Hematopoietic multipotent progenitor cell treated with erythropoietin and hydrocortisone succinate and interleukin-3 and kit ligand, for 17 days (in vitro differentiated cells): ENCODE data around the gene MACO1.

Source experiments
- DNase-seq: peaks from one replicate; pipeline ENCODE4 v3.0.0-alpha.2; 2015; ENCODE audit warnings: low spot score

Gene MACO1

DNA sequence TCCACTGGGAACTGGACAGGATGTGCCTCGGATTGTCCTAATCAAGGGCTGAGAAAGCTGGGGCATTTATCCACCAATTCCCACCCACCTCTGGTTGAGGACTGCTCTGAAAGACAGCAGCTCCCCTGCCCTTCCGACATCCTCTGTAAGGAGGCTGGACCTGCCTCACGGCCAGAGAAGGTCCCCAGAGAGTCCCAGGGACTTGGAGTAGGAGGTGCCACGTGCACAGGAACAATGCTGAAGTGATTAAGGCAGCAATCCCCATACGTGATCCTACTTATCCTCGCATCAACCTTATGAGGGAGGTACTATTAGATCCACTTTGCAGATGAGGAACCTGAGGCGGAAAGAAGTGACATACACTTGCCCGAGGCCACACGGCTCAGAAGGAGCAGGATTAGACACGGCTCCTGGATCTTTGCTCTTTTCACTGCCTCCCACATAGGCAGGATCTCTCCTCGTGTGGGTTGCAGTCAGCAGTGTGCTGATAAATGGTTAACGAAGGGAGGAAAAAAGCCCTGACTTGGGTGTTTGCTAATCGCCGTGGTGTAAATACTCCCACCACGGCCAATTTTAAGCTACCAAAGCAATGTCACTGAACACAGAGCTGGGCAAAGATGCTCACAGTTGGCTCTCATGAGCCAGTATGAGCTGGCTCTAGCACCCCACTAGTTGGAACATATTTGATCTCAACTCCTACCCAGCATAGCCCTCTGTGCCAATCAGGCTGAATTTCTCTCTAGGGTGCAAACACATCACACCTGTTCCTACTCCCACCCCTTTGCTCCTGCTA lies 94.1 kb downstream of the MACO1 start:
- no peak for DNase-seq

- DNase-seq: no peak
Measured at GRCh38 chr1:25525361-25525688, 94.6 kb downstream of the MACO1 start.

DNA sequence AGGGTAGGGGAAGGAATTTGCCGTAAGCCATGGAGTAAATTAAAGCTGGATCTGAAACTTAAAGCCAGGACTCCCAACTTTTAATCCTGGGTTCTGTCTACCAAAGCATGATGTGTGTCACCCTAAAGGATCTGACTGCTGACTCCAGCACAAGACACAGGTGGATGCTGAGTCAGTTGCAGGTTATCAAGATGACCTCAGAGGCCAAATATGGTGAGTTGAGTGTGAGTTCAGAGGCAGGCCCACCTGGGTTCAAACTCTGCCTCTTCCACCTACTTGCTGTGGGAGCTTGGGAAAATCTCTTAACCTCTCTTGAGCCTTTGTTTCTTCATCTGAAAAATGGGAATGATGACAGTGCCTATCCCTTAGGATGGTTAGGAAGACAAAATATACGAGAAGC lies 96.1 kb downstream of the MACO1 start:
- no peak for DNase-seq

DNA sequence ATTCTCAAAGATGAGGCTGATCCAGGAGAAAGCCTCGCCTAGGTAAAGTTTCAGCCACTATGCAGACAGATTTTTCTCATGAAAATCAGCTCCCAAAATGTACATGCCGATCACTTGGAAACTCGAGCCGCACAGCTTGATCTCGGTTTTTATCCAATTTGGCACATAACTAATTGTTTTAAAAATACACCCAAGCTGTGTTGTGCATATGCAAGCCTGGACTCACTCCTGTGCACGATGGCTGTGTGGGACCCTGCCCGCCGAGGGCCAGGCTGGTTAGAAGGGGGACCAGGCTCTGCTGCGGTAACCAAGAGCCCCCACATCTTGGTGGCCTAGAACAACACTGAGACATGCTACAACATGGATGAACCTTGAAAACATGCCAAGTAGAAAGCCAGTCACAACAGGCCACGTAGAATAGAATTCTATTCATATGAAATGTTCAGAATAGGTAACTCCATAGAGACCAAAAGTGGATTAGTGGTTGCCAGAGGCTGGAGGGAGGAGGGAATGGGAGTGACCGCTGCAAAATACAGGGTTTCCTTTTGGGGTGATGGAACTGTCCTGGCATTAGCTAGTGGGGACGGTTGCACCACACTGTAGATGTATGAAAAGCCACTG lies 96.6 kb downstream of the MACO1 start:
- DNase-seq: no peak

- no peak for DNase-seq
Measured at GRCh38 chr1:25527946-25528595, 97.4 kb downstream of the MACO1 start.

GRCh38 chr1:25528881-25529517 lies 98.3 kb downstream of the MACO1 start:
- DNase-seq: no peak

DNA sequence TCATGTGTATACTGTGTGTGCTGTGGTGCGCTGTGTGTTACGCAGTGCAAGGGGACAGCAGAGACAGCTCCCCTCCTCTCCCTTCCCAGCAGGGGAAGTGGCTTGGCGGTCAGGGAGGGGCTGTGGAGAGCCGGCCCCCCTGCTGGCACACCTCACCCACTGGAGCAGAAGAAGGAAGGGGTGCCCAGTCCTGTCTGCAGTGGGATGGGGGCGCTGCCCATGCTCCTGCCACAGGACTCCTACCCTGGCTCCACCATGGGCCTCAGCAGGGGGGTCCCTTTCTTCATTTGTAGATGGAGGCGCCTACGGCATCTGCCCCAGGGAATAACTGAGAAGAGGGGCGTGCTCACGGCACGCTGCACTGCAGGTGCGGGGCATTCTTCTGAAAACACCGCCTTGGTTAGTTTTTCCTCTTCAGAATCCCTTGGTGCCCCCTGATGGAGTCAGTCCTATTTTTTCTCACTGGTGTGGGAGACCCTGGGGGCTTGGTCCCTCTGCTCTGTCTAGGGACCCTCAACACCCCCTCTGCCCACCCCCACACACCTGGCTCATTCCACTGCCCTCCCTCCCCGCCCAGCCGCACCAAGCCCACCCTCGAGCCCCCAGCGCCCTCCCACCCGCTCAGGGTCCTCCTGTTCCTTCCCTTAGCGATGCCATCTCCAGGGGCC lies 99.0 kb downstream of the MACO1 start:
- no peak for DNase-seq

DNA sequence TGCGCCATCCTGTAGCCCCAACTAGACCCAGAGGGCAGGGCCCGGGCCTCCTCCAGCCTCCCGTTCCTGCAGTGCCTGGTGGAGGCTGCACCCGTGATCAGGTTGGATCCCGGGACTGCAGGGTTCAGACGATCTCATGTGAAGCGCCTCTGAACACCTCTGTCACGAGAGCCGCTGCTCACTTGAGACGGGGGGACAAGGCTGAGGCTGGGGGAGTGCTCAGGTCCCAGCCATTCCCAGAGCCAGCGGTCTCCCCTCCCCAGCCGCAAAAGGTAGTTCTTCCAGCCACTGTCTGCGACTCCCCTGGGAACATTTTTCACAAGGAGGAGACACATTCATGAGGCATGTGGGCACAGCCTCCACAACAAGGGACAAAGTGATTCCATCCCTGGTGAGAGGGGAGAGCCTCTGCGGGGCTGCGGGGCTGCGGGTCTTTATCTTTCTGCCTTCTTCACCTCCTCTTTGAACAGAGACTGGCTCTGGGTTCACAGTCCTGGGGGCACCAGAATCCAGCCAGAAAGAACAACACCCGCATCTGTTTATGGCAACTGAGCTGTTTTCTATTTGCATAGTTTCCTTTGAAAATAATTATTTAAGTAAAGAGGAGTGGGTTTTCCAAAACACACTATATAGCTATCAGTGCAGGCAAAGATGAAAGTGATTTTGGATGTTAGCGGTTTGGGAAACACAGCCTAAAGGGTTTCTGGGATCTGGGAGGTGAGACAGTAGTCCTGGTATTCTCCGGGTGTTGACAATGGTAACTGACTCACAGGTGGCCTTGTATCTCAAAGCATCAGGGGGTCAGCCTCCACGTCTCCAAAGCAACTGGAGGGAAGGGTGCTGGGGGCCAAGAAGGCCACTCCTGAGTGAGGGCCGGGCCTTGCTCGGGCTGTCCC lies 99.7 kb downstream of the MACO1 start:
- no peak for DNase-seq

GRCh38 chr1:25531082-25531461 lies 100.4 kb downstream of the MACO1 start:
- no peak for DNase-seq

- no peak for DNase-seq
Measured at GRCh38 chr1:25532970-25533369, 102.3 kb downstream of the MACO1 start.

- no peak for DNase-seq
Measured at GRCh38 chr1:25533775-25534409, 103.2 kb downstream of the MACO1 start.

DNA sequence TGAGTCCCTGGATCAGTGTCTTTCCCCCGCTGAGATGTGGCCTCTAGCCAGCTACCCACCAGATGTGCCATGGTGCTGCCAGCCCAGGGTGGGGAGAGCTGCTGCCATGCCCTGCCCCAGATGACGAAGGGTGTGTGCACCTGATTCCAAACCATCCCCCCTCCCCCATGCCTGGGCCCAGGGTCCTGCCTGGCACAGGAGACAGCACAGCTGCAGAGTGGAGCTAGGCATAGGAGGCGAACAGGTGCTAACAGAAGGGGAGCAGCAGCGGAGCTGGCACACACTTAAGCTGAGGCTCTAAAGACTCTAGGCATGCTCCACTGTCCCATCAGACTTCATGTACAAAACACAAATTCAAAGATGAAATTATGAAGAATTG lies 103.7 kb downstream of the MACO1 start:
- DNase-seq: no peak

- DNase-seq: no peak
Measured at GRCh38 chr1:25536124-25536523, 105.4 kb downstream of the MACO1 start.

DNA sequence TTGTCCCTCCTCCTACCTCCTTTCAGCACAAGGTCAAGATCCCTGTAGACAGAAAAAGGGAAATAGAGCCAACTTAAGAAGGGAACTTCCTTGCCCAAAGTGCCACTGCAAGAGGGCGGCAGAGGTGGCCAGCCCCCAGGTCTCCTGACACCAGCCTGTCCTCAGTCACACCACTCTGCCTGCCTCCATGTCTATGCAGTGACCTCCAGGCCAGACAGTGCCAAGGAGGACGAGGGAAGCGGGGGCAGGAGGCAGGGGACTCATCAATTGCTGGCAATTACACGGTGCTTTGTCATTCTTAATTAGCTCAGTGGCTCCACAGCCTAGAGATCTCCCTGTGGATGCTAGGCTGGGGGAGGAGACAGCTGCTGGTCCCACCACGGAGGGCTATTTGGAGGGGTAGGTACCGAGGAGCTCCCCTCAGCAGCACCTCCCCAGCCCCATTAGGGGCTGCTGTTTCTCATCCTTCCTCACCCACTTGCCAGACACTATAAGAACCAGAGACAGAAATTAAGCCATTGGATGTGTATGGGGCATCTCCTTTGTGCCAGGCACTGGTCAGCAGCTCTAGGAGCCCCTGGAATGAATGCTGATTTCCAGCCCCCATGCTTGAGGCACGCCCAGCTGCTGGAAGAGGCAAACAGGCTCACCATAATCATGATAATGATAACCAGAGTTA lies 106.6 kb downstream of the MACO1 start:
- no peak for DNase-seq

DNA sequence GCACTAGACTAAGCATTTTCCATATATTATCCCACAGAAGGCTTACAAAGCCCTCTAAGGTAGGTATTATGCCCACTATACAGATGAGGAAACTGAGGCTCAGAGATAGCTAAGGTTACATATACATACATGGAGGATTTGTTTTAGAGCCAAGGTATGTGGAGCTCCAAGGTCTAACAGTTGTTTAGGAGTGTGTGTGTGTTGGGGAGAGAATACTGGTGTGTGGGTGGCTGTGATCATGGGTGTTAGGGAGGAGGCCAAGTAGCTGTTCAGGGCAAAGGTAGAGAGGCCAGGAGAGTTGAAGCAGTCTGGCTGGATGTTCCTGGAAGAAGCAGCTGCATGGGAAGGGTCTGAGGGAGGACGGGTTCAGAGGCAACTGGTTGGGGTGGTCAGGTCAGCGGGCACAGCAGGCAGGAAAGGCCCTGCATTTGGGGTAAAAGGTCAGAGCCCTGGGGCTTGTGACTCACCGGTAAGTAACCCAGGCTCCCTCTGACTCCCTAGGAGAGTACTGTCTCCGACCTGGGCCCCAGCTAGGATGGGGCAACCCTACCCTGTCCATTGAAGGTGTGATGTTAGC lies 107.6 kb downstream of the MACO1 start:
- no peak for DNase-seq

GRCh38 chr1:25540750-25541342 lies 110.1 kb downstream of the MACO1 start:
- DNase-seq: no peak

- no peak for DNase-seq
Measured at GRCh38 chr1:25541425-25541824, 110.7 kb downstream of the MACO1 start.

GRCh38 chr1:25541889-25542658 lies 111.4 kb downstream of the MACO1 start:
- DNase-seq: no peak

GRCh38 chr1:25543005-25543424 lies 112.3 kb downstream of the MACO1 start:
- no peak for DNase-seq
